GM19397 (cell line): Measurements from ENCODE around the gene PROSER1.
"Not testable (repeated sequence)": the region's sequence is repeated elsewhere in the genome, so short reads cannot be mapped to it uniquely, and the experiment has no call there.

Experiments
- ATAC-seq: cut with Tn5 transposase; IDR thresholded peaks from one replicate; pipeline ENCODE4 v1.9.1; 2021; ENCODE audit warnings: mild to moderate bottlenecking, moderate library complexity; ENCODE audit not compliant: unreplicated experiment

PROSER1 gene

GRCh38 chr13:39037880-39038568, at the start of gene PROSER1, which contains the start of gene NHLRC3:
TSS of gene PROSER1 (minus strand) at chr13:39038089. CDS start at chr13:39037242, 847 bp downstream.
TSS of gene NHLRC3 (plus strand) at chr13:39038456. CDS start at chr13:39038640, 184 bp downstream.
- peak; percentile 74 for ATAC-seq

DNA sequence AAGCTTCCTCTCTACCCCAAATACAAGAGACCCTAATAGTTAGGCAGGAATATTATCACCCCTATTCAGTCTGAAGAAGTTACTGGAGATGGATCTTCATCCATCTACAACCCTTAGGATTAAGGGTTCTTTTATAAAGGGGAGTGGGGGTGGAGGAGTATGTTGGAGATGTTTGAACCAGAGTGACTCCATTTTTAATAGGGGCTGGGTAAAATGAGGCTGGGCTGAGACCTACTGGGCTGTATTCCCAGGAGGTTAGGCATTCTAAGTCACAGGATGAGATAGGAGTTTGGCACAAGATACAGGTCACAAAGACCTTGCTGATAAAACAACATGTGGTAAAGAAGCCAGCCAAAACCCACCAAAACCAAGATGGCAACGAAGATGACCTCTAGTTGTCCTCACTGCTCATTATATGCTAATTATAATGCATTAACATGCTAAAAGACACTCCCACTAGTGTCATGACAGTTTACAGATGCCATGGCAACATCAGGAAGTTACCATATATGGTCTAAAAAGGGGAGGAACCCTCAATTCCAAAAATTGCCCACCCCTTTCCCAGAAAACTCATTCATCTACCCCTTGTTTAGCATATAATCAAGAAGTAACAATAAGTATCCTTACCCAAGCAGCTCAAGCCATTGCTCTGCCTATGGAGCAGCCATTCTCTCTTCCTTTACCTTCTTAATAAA, 48.5 kb upstream of the PROSER1 start:
- not testable (repeated sequence) for ATAC-seq

- no peak for ATAC-seq
Observed at GRCh38 chr13:39073983-39074382, 36.1 kb upstream of the PROSER1 start.

DNA sequence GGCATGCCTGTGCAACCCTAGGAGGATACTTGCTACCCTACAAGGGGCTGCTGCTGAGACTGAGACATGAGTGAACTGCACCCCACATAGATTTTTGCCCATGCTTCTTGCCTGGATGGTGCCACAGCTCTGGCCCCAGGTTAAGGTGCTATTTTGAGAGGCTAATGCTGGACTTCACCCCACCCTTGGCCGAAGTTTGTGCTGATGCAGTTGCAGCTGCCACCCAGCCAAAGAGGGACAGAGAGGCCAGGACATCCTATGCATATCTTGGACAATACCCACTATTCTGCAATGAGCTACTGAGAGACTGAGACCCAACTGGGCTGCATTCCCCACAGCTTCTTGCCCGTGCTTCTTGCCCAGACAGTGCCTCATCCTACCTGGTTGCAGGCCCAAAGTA, 35.0 kb upstream of the PROSER1 start:
- no peak for ATAC-seq

DNA sequence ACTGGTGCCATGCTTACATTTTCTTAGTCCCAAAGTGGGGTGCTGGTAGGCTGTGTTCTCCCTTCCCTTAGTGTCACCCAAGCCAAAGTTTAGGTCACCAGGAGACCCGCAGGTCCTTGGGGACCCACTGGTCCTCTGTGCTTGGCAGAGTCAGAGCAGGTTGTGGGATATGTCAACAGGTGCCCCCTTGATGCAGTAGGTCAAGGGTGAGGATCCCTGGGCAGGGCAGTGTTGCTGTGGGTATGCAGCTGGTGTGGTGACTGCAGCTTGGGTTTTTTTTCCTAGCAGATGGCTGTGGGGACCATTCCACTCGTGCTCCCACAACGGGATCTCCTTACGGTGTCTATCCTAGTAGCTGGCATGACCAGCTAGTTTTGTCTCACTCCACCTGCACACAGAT, 24.1 kb upstream of the PROSER1 start:
- no peak for ATAC-seq

- no peak for ATAC-seq
Observed at GRCh38 chr13:39058040-39058439, 20.2 kb upstream of the PROSER1 start.

GRCh38 chr13:39056018-39056417, 18.1 kb upstream of the PROSER1 start:
- no peak for ATAC-seq

DNA sequence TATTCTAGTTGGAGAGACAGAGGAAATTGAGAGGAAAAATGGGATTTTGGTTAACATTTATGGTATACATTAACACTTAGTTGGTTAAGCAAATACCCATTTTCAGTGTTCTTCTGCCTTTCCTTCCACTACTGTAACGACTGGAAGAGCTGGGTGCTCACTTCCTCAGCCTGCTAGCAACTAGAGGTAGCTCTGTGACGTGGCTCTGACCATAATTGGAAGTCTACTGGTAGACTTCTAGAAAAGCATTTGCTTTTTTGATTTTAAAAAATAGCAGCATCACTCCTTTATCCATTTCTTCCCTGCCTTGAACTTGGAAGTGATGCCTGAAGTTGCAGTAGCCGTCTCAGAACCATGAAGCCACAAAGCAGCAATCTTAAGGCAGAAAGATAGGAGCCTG, 16.2 kb upstream of the PROSER1 start:
- ATAC-seq = no peak

DNA sequence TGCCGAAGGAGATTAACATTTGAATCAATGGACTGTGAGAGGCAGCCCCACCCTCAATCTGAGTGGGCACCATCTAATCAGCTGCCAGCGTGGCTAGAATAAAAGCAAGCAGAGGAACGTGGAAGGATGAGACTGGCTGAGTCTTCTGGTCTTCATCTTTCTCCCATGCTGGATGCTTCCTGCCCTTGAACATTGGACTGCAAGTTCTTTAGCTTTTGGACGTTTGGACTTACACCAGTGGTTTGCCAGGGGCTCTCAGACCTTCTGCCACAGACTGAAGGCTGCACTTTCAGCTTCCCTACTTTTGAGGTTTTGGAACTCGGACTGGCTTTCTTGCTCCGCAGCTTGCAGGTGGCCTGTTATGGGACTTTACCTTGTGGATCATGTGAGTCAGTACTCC, 15.1 kb upstream of the PROSER1 start:
- ATAC-seq = no peak

- no peak for ATAC-seq
Observed at GRCh38 chr13:39051157-39051556, 13.3 kb upstream of the PROSER1 start.

GRCh38 chr13:39049274-39049673, 11.4 kb upstream of the PROSER1 start:
- no peak for ATAC-seq

GRCh38 chr13:39048806-39049205, 10.9 kb upstream of the PROSER1 start:
- ATAC-seq = no peak

DNA sequence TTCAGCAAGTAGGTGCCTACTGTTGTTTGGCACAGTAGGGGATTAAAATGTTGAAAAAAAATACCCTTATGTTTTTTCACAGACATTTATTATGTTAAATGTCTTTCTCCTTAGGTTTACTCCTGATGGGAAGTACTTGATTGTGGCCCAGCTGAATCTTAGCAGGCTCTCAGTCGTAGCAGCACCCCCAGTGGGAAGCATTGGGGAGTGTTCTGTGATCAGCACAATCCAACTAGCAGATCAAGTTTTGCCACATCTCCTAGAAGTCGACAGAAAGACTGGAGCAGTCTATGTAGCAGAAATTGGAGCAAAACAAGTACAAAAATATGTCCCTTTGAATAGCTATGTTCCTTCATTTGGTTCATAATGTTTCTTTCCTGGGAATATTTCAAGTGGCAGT, 9.7 kb upstream of the PROSER1 start:
- ATAC-seq = no peak

- peak; percentile 55 for ATAC-seq
Observed at GRCh38 chr13:39044536-39044935, 6.6 kb upstream of the PROSER1 start.

DNA sequence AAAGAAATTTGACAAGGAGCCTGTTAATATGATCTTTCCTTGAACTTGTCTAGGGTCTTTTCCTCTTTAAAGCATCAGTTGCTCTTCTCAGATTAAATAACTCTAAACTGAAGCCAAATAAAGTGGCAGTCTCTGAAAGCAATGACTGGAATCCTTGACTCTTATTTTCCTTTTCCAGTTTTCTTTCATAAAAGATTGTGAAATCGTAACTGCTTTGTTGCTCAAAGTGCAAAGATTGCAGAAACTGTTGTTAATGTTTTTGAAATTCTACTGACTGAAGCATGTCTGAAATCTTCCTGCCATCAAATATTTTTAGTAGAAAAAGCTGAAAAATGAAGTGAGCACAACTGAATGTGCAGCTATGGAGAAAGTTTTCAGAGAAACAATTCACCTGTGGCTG, 2.3 kb upstream of the PROSER1 start:
- no peak for ATAC-seq

GRCh38 chr13:39039041-39039440, 1.2 kb upstream of the PROSER1 start:
- ATAC-seq = no peak

DNA sequence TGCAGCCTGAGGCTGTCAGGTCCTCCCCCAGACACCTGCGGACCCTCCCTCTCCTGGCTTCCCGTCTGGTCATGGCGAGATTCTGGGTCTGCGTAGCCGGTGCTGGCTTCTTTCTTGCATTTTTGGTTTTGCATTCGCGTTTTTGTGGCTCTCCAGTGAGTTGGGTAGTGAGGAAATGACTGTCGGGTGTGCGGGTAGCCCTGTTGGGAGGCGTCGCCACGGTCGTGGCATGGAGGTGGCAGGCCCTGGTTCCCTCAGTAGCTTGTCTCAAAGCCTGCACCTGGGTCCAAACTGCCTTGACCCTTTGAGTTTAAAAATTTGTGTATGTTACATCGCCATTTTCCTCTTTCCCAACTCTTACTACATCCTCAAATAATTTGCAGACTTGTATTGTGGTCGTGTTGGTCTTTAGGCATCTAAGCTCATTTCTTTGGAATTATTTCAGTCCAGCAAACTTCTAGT, 711 bp upstream of the PROSER1 start:
- ATAC-seq = peak; percentile 27

- no peak for ATAC-seq
Observed at GRCh38 chr13:39037410-39037879, 444 bp downstream of the PROSER1 start.

DNA sequence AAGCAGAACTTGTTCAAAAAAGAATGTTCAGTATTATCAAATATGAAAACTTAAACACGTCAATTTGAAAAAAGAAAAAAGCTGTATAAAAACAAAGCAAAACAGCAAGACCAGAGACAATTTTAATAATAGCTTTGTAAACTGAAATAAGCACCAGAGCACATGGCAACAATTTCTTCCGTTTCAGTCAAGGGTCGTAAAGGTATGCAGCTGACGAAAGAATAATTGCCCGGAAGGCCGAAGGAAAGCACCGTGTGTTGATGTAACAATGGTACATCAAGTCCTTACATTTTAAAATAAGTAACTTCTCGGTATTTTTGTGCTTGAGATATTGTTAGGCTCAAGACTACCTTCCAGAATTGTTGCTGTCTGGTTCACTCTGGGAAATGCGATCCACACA, 1.7 kb downstream of the PROSER1 start:
- ATAC-seq = no peak

GRCh38 chr13:39035799-39036198, 2.1 kb downstream of the PROSER1 start:
- ATAC-seq = no peak

DNA sequence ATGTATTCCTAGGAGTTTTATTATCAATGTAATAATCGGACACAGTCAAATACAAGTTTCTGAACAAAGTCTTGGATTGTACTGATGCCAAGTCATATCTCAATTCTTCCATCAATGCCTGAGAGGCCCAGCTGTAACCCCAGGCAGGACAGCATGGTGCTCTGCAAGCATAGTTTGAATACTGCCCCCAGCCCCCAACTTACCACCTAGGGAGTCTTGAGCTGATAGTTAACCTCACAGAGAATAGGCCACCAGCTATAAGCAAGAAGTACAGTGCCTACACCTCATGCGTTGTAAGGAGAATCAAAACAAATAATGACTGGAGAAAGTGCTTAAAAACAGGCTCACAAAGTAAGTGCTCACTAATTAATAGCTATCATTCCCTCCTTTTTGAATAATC, 2.7 kb downstream of the PROSER1 start:
- ATAC-seq = no peak

DNA sequence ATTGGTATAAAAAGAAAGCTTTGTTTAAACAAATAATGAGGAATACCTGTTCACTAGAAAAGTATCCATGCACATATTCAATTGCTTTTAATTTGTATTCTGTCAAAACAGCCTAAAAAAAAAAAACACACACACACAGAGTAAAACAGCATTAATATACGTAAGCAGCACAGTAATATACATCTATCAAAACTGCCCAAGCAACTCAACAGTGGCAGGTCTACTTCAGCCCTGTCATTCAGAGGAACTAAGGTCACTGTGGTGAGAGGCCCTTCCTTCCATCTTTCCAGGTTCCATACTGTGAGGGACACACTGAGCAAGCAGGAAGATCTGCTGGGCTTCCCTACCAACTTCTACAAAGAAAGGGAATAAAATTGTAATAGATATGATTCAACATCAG, 3.8 kb downstream of the PROSER1 start:
- no peak for ATAC-seq
